Activated CD4-positive, alpha-beta T cell treated with anti-CD3 and anti-CD28 coated beads, Interleukin-2, Interleukin-4, amounts not matched to agents 100 ng/mL and 50 ng/mL, durations not matched to agents 16 hours and 8 hours (primary cell): ENCODE data around the gene TMEM60.
"Not testable (repeated sequence)": the region's sequence is repeated elsewhere in the genome, so short reads cannot be mapped to it uniquely, and the experiment has no call there.

ENCODE experiments used
- DNase-seq: peaks from one replicate; pipeline ENCODE4 v3.0.0-alpha.2; 2020; ENCODE audit warnings: low spot score

TMEM60 gene

GRCh38 chr7:77798394-77799077 is at the start of gene TMEM60, which contains the start of gene PHTF2:
Gene TMEM60, minus strand, starts transcription at chr7:77798434. Its CDS starts 4,061 bp downstream, at chr7:77794373.
Gene PHTF2, plus strand, starts transcription at chr7:77798773.
- peak; percentile 98 for DNase-seq

DNA sequence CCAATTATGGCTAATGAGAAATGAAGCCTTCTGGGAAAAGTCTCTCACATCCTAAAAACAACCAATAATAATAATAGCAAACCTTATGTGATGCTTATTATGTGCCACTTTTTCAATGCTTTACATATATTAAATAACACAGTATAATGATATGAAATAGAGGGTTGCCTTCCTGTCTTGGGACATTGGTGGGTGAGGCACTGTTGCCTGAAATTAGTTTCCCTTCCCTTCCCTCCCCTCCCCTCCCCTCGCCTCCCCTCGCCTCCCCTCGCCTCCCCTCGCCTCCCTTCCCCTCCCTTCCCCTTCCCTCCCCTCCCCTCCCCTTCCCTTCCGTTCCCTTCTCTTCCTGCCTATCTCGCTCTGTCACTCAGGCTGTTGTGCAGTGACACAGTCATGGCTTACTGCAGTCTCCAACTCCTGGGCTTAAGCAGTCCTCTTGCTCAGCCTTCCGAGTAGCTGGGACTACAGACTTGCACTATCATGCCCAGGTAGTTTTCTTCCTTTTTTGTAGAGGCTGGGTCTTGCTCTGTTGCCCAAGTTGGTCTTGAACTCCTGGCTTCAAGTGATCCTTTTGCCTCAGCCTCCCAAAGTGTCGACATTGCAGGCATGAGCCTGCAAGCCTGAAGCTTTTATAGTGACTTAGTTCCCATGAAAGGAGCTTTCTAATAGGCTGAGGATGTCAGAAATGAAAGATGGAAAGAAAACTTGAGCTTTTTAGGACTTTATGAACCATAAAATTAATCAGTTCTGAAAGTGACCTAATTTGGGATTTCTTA is 48.3 kb upstream of the TMEM60 start:
- no peak for DNase-seq

- DNase-seq: no peak
These were observed 45.0 kb upstream of the TMEM60 start for GRCh38 chr7:77843194-77843593.

- DNase-seq: no peak
These were observed 41.7 kb upstream of the TMEM60 start for GRCh38 chr7:77839919-77840318.

DNA sequence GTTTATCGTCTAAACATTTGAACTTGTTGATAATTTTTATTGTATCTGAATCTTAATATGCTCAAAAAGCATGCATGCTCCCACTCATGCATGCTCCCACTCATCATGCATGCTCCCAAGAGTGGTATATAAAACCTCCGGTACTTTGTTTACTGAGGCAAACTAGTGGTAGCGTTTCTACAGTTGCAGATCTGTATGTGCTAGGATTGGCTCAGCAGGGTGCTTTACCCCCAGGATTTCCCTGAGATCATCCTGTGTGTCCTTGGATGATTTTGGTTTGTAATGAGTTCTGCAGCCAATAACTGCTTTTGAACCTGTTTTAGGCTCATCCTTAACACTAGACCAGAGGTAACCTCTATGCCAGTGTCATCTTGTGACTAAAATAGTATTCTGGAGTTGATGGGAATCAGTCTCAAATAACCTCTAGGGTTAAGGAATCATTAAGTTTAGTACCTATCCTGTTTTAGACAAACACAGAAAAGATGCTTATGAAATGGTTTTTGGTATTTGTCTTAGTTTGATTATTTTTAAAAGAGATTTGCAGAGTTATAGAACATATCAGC is 40.8 kb upstream of the TMEM60 start:
- DNase-seq: no peak

DNA sequence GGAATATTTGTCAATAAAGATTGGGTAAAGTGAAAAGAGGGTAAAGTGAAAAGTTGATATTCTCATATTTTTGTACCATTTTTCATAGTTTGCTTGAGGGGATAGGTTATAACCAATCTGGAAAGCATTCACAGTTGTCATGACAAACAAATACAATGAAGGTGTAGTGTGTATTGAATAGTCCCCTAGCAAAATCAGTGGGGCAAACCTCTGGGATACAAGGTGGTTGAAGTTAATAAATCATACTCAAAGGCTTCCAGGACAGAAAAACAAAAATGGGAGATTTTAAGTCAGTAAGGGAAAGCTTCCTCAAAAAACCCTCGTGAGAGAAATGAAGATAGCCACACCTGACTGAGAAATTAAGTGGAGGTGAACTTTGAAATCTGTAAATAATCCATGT is 39.7 kb upstream of the TMEM60 start:
- DNase-seq: no peak

GRCh38 chr7:77837275-77837674 is 39.0 kb upstream of the TMEM60 start:
- no peak for DNase-seq

GRCh38 chr7:77836425-77836824 is 38.2 kb upstream of the TMEM60 start:
- DNase-seq: not testable (repeated sequence)

DNA sequence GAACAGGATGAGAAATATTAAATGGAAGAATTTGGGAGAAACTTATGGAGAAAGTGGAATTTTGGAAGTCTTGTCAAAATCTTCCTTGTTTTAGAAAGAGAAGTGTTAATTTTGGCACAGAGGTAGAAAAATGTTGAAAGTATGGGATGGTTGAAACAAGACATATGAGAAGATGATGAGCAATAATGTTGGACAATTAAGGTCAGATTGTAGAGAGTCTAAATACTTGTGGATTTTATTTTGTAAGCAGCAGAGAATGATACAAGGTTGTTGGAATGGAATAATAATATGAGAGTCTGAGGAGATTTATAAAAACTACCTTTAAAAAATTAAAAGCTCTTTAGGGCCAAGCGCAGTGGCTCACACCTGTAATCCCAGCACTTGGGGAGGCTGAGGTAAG is 34.9 kb upstream of the TMEM60 start:
- no peak for DNase-seq

- DNase-seq: no peak
These were observed 33.7 kb upstream of the TMEM60 start for GRCh38 chr7:77831953-77832352.

DNA sequence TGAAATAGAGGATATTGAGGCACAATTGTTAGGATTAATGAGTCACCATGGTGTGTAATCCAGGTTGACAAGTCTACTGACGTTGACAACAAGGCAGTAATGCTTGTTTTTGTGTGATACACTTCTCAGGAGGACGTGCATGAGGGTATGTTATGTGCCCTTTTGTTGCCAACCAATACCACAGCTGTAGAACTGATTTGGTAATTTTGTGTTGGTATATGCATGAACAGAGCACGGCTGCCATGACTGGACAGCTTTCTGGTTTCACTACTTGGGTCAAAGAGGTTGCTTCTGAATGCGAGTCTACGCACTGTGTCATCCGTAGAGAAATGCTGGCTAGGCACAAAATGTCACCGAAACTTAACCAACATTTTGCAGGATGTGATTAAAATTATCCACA is 33.2 kb upstream of the TMEM60 start:
- peak; percentile 48 for DNase-seq

DNA sequence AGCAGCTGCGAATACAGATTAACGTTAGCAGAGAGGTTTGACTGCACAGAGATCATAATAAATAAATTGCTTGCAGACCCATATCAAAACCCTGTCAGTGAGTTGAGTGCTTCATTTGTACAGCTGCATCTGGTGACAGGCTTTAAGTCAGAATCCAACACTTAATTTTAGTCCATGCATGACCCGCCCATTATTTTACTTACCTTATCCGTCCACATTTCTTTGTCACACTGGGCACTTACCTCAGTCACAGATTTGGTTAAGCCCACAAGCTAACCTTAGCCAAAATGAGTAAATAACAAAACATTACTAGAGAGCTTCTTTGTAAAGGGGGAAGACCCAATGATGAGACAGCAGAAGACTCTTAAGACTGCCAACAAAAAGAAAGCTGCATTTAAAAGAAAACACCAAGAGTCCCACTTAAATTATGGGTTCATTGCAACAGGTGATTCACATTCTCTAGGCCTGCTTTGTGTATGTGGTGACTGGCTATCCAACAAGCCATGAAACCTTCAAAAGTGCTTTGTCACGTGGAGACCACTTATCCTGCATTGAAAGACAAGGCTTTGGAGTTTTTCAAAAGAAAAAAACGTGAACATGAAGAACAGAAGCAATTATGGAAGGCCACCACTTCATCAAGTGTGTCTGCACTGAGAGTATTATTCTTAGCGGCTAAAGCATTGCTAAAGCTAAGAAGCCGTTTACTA is 32.6 kb upstream of the TMEM60 start:
- peak; percentile 10 for DNase-seq

DNA sequence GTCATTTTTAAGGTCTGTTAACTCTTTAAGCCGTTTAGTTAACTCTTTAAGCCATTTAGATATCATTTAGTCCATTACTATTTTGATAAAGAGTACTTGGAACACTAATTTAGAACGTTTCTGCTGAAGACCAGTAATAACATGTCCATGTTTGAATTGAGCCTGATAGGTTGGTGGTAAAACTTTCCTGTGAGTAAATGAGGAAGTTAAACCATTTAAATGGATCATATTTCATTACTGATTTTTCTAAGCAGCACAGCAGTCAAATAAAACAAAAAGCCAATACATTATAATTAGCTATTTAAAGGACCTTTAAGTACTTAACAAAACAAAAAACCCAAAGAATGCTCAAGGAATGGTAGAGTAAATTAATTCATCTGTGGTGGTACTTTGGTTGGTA is 29.8 kb upstream of the TMEM60 start:
- no peak for DNase-seq

DNA sequence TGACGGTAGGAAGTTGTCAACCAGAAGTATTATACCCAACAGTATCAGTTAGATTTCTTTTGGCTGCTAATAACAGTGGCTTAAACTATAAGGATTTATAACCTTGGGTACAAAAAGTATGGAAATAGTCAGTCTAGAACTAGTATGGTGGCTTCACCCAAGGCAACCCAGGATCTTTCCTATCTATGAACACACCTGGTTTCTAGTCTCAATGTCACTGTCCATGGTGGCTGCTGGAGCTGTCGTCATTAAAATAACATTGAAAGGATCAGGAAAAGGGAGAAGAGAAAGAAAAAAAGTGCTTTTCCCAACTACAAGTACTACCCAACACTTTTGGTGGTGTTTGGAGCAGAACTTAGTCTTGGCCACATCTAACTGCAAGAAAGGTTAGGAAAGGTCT is 28.1 kb upstream of the TMEM60 start:
- no peak for DNase-seq

GRCh38 chr7:77825131-77825530 is 26.9 kb upstream of the TMEM60 start:
- DNase-seq: no peak

DNA sequence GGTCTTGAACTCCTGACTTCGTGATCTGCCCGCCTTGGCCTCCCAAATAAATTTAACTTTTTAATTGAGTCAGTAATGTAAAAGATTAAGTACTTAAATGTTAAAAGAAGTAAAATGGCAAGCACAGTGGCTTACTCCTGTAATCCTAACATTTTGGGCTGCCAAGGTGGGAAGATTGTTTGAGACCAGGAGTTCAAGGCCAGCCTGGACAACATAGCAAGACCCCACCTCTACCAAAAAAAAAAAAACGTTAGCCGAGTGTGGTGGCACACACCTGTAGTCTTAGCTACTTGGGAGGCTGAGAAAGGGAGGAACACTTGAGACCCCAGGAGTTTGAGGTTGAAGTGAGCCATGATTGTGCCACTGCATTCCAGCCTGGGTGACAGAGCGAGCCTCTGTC is 26.4 kb upstream of the TMEM60 start:
- no peak for DNase-seq

DNA sequence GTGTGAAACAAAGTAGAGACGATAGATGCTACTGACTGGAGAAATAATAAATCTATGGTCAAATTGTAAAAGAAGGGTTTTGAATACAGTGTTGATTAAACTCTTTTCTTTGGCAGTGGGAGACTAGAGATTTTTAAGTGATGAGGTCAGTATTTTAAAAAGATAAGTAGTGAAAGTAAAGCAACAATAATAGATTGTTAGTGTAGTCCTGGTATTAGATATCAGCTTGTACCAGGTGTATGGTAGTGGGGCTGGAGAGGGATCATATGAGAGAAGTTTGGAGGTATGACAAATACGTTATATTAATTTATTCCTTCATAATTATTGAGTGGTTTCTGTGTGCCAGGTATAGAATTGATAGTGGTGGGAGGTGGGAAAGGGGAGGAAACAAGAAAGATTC is 25.6 kb upstream of the TMEM60 start:
- DNase-seq: no peak

GRCh38 chr7:77822269-77822668 is 24.0 kb upstream of the TMEM60 start:
- no peak for DNase-seq

GRCh38 chr7:77820967-77821366 is 22.7 kb upstream of the TMEM60 start:
- no peak for DNase-seq

- no peak for DNase-seq
These were observed 20.8 kb upstream of the TMEM60 start for GRCh38 chr7:77819021-77819420.

- no peak for DNase-seq
These were observed 14.9 kb upstream of the TMEM60 start for GRCh38 chr7:77813180-77813579.

GRCh38 chr7:77812290-77812685 is 14.1 kb upstream of the TMEM60 start:
- no peak for DNase-seq
